ENCODE measurements around the gene TMEM217. TPM values are rescaled to one million over a fixed set of nuclear protein-coding genes. Genes with fewer than 3 reads are reported as not detected.

Gene TMEM217
- total RNA-seq, 1 donor from 2014 or later: 0.26 TPM

DNA sequence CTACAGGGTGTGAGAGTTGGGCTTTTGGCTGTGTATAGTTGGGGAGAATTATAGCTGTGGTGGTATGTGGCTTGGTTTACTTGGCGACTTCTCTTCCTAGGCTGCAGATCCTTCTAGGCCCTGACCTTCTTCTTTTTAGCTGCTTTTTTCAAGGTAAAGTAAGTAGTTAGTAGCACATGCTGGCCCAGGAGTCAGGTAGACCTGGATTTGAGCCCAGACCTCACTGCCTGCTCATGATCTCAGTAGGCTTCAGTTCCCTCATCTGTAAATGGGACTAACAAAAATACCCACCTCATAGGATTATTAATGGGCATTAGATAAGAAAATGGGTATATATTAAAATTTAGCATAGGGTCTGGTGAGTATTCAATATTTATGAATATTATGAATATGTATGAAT lies 17.4 kb upstream of the TMEM217 start:
- peaks cover 2% of the 10 kb centered on the region for H3K36me3 ChIP-seq (ENCODE audit: control insufficient read depth, insufficient read depth, low read length)
- FAIRE-seq: no peak
- no peaks in the 10 kb centered on the region for H3K27me3 ChIP-seq (ENCODE audit: control insufficient read depth, insufficient read depth, low read length)
- no peak for DNase-seq (ENCODE audit: low read depth)
- no peak overlapping the region for H3K4me3 ChIP-seq (ENCODE audit: low read depth, low read length)
- TF ChIP-seq CTCF (IDR thresholded peaks at IDR 0.05; ENCODE audit: insufficient read depth, low read length, severe bottlenecking): no peak

DNA sequence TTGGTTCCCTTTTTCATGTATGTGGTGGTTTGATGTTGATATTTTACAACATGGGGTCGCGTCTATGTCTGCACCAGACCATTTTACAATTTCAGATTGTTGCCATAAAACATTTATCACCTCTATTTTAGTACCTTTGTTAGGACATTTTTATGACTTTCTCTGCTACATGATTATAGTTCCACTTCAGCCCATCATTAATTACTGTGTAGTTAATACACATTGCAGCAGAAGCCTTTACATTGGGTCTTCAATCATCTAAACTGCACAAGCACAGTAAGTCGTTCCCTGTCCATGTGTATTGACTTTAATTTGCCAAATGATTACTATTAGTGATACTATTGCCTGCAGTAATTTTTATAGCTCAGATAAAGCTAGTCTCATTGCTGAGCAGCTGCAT lies 15.7 kb upstream of the TMEM217 start:
- FAIRE-seq: no peak
- Histone ChIP-seq H3K27me3 (ENCODE audit: control insufficient read depth, insufficient read depth, low read length) (no peaks in the 10 kb centered on the region), H3K4me3 (ENCODE audit: low read depth, low read length) (no peak overlapping the region), H3K36me3 (ENCODE audit: control insufficient read depth, insufficient read depth, low read length) (peaks cover 1% of the 10 kb centered on the region)
- no peak for DNase-seq (ENCODE audit: low read depth)
- TF ChIP-seq CTCF (IDR thresholded peaks at IDR 0.05; ENCODE audit: insufficient read depth, low read length, severe bottlenecking): no peak

GRCh38 chr6:37272834-37273566 lies 15.1 kb upstream of the TMEM217 start:
- Histone ChIP-seq H3K27me3 (ENCODE audit: control insufficient read depth, insufficient read depth, low read length) (no peaks in the 10 kb centered on the region), H3K36me3 (ENCODE audit: control insufficient read depth, insufficient read depth, low read length) (peaks cover 1% of the 10 kb centered on the region), H3K4me3 (ENCODE audit: low read depth, low read length) (no peak overlapping the region)
- DNase-seq (ENCODE audit: low read depth) (no peak), FAIRE-seq (no peak)
- TF ChIP-seq CTCF (IDR thresholded peaks at IDR 0.05; ENCODE audit: insufficient read depth, low read length, severe bottlenecking): no peak

DNA sequence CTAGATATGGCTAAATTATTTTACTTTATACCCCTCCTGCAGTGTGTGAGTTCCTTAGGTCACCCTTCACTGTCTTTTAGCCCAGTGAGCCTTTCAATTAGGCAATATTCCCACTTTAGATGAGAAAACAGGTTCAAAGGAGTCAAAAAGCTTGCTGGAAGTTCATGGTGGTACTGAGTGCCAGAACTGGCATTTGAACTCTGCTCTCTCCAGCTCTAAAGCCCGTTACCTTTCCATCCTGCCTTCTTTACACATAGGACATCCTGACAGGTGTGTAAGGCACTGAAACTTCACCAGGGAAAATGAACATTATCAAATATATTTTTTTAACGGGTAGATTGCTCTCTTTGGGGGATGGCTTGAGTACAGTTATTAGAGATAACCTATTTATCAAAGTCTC lies 11.2 kb upstream of the TMEM217 start:
- DNase-seq (ENCODE audit: low read depth) (no peak), FAIRE-seq (no peak)
- H3K27me3 ChIP-seq (ENCODE audit: control insufficient read depth, insufficient read depth, low read length): no peaks in the 10 kb centered on the region
- TF ChIP-seq CTCF (IDR thresholded peaks at IDR 0.05; ENCODE audit: insufficient read depth, low read length, severe bottlenecking): no peak
- H3K4me3 ChIP-seq (ENCODE audit: low read depth, low read length): no peak overlapping the region
- H3K36me3 ChIP-seq (ENCODE audit: control insufficient read depth, insufficient read depth, low read length): peaks cover 1% of the 10 kb centered on the region

GRCh38 chr6:37265860-37266259 lies 7.9 kb upstream of the TMEM217 start:
- H3K36me3 ChIP-seq (ENCODE audit: control insufficient read depth, insufficient read depth, low read length): peaks cover 1% of the 10 kb centered on the region
- no peak for TF ChIP-seq CTCF (IDR thresholded peaks at IDR 0.05; ENCODE audit: insufficient read depth, low read length, severe bottlenecking)
- no peak overlapping the region for H3K4me3 ChIP-seq (ENCODE audit: low read depth, low read length)
- H3K27me3 ChIP-seq (ENCODE audit: control insufficient read depth, insufficient read depth, low read length): no peaks in the 10 kb centered on the region
- DNase-seq (ENCODE audit: low read depth) (no peak), FAIRE-seq (no peak)

DNA sequence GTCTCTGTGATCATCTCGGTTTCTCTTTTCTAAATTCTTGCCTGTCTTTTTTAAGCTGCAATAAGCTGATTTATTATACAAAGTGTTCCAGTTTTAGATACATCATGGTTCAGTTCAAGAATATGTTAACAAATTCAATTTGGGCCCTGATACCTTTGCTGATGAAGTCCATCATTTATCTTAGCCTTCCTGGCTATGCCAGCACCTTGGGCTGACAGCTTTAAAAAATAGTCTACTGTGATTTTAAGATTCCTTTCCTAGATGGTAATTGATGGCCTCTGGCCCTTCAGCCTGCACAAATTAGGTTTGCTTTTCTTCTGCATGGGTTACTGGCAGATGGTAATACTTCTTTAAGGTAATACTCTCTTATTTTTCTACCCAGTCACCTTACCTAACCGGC lies 7.1 kb upstream of the TMEM217 start:
- DNase-seq (ENCODE audit: low read depth) (no peak), FAIRE-seq (no peak)
- no peak overlapping the region for H3K4me3 ChIP-seq (ENCODE audit: low read depth, low read length)
- no peak for TF ChIP-seq CTCF (IDR thresholded peaks at IDR 0.05; ENCODE audit: insufficient read depth, low read length, severe bottlenecking)
- no peaks in the 10 kb centered on the region for H3K27me3 ChIP-seq (ENCODE audit: control insufficient read depth, insufficient read depth, low read length)
- H3K36me3 ChIP-seq (ENCODE audit: control insufficient read depth, insufficient read depth, low read length): peaks cover 1% of the 10 kb centered on the region

Data from bronchial epithelial cell (primary cell).